ENCODE data around the gene CEP104.

CEP104 gene

DNA sequence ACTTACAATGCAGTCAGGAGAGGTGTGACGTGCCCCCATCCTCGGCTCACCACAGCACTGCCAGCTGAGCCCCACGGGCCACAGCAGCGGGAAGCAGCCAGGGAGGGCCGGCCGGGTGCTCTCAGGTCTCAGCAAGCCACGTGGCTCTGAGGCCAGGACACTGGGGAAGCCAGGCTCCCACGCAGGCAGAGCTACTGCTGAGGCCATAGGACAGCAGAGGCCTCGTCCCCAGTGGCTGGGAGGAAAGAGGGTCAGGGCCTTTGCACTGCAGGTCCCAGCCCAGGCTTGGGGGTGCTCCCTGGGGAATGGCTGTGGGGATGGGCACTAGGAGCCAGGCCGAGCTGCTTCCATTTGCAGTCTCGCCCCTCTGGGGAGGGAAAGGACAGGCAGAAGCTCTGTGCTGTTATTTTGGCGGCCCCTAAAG lies 66.5 kb downstream of the CEP104 start:
- Mint-ChIP-seq H3K36me3 (peaks cover 28% of the 10 kb centered on the region), H3K27ac (no peak overlapping the region), H3K4me1 (peaks cover 42% of the 10 kb centered on the region), H3K9me3 (no peaks in the 10 kb centered on the region), H3K4me3 (no peak overlapping the region), H3K27me3 (no peaks in the 10 kb centered on the region)
- no peak for ATAC-seq

DNA sequence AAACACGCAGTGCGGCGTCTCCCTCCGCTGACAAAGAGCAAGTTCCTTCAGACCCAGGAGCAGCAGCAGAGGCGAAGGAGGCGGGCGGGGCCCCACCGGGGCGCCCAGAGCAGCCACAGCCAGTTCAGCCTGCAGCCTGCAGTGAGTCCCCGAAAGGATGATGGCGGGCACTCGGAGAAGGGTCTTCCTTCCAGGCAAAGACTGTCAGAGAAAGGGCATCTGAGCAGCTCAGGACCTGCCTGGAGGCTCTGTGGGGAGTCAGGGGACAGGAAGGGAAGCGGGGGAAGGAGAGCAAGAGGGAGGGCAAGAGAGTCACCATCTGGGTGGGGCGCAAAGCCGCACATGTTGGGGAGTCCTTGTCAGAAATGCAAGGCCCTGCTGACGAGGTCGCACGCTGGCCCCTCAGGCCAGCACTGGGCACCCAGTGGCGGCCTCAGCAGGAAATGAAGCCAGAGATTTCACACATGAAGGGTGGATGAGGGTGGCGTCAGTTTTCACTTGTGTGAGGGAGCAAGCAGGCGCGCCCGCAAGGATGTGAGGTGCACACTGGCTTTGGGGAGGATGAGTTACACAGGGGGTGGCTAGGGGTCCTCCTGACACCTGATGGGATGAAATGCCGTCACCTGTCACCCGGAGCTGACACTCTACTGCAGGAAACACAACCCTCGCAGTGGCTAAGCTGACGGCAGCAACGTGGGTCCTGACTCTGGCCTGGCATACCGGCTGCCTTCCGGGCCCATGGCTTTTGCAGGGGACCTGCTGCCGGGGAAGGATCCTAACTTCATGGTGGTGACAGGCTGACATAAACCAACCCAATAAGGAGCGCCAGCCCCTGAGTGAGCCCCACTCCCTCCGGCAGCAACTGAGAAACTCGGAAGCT lies 67.3 kb downstream of the CEP104 start:
- H3K9me3 Mint-ChIP-seq = no peaks in the 10 kb centered on the region

DNA sequence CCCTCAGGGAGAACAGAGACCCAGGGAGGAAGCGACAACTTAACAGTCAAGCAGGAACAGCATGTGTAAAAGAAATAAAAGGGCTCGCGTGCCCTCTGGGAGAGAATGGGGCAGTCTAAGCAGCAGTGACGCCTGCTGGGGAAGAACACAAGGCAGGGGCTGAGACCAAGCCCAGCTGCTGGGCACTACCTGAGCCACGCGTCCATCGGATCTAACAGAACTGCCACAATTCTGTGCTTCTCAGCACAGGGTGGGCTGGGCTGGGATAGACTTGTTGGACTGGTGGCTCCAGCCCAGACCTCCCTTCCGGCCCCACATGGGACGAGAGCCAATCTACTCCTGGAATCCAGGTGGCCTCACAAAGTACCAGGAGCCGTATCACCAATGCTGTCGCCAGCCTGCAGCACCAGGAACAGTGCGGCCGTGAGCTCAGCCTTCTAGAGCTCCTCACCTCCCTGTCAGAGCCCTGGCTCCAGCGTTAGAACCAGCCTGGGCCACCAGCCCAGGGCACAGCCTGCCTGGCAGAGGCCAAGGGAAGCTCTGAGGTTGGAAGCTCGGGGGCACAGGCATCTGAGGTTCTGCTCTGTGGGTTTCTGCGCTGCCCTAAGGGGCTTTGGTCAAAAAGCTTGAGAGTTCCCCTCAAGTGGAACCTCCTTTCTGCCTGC lies 68.1 kb downstream of the CEP104 start:
- no peak for ATAC-seq
- H3K27ac Mint-ChIP-seq = peak overlapping the region; percentile 74

More for the DNA sequence above, 67.3 kb downstream of the CEP104 start:
- no peak for ATAC-seq
- Mint-ChIP-seq H3K27me3 (no peaks in the 10 kb centered on the region), H3K36me3 (peaks cover 35% of the 10 kb centered on the region), H3K4me1 (peaks cover 42% of the 10 kb centered on the region), H3K27ac (no peak overlapping the region), H3K4me3 (no peak overlapping the region)

DNA sequence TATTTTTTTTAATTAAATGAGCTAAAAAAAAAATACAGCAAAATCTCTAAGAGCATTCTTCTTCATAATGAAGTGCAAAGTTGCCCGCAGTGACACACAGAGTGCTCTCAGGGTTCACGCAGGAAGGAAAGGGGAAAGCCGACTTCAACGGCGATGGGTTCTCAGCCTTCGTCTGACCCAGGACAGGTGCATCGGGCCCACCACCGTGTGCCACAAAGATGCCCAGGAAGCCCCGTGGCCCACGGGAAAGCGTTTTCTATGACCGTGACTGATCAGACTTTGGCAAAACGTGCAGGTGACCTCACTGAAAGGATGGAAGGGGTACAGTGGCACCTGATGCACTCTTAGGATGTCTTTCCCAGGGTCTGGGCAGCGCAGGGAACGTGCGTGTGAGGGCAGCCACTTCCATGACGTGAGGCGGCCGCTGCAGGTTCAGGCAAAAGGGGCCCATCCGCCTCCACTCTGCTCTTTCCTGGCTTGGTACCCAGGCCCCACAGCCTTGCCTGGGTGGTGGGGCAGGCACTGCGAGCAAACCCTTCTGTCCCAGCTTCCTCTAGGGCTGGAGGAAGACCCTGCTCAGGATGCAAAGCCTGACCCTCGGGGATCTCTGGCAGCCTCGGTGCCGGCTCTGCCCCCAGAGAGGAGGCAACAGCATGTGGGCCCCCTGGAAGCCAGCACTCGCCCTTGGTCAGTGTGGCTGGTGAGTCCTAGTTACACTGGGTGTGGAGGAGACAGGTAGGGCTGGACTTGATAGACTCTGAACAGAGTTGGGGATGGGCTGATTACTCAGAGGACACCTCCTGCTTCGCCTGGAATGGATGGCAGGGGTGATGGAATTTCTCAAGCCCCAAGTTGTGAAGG lies 69.0 kb downstream of the CEP104 start:
- H3K9me3 Mint-ChIP-seq = no peaks in the 10 kb centered on the region
- H3K4me3 Mint-ChIP-seq = no peak overlapping the region
- no peaks in the 10 kb centered on the region for H3K27me3 Mint-ChIP-seq
- H3K4me1 Mint-ChIP-seq = peaks cover 29% of the 10 kb centered on the region
- peak overlapping the region; percentile 74 for H3K27ac Mint-ChIP-seq
- peak; percentile 9 for ATAC-seq
- peaks cover 46% of the 10 kb centered on the region for H3K36me3 Mint-ChIP-seq

More for the DNA sequence above, 68.1 kb downstream of the CEP104 start:
- no peak overlapping the region for H3K4me3 Mint-ChIP-seq
- peaks cover 43% of the 10 kb centered on the region for H3K36me3 Mint-ChIP-seq
- H3K27me3 Mint-ChIP-seq = no peaks in the 10 kb centered on the region
- no peaks in the 10 kb centered on the region for H3K9me3 Mint-ChIP-seq
- peaks cover 39% of the 10 kb centered on the region for H3K4me1 Mint-ChIP-seq

DNA sequence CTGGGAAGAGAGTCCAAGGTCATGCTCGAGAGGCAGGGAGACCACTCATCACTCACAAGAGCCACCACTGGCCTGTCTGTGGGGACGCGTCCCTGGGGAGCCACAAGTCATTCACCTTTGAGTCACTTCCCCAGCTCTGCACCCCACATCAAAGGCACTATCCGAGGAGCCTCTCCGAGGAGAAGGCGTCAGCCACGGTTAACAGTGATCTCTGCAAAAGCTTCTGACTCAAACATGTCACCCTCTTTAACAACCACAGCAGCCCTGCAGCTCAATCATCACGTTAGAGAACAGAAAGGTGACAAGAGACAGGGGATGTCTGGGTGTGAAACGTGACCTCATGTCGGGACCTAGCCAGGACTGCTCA lies 69.7 kb downstream of the CEP104 start:
- Mint-ChIP-seq H3K36me3 (peaks cover 52% of the 10 kb centered on the region), H3K27ac (peak overlapping the region; percentile 74), H3K4me3 (no peak overlapping the region), H3K27me3 (no peaks in the 10 kb centered on the region), H3K4me1 (peaks cover 26% of the 10 kb centered on the region), H3K9me3 (no peaks in the 10 kb centered on the region)
- ATAC-seq = peak; percentile 84

DNA sequence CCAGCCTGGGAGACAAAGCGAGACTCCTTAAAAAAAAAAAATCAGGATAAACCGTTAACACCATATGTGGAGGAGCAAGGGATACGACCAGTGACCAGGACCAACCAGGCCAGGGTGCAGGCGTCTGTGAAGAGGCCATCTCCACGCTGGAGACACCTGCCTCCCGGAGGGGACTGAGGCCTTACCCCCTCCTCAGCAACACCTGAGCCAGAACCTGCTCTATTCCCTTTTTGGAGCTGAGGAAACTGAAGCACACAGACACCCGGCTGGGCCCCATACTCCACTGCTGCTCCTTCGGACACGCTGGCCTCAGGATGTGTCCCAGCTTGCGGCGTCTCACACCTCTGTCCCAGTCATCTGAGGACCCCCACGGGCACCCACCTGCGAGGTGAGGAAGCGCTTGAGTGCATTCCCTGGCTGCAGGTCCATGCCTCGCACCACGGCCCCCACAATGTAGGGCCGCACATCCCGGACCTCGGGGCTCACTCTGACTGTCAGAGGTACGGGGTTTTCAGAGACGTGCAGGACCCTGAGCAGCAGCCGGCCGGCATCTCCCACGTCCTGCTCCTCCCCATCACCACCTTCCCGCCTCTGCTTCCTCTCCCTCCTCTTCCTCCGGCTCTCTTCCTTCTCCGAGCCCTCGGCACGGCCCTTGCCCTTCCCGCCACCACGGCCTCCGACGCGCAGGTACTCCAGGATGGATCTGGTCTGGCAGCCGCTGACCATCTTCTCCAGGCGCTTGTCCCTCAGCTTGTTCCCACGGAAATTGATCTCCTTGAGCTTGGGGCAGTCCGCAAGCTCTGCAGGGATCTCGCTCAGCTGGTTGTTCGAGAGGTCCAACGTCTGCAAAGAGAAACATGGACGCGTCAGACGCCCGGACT lies 70.3 kb downstream of the CEP104 start:
- no peak overlapping the region for H3K4me3 Mint-ChIP-seq
- H3K9me3 Mint-ChIP-seq = no peaks in the 10 kb centered on the region
- H3K4me1 Mint-ChIP-seq = peaks cover 26% of the 10 kb centered on the region
- H3K27me3 Mint-ChIP-seq = no peaks in the 10 kb centered on the region
- no peak for ATAC-seq
- peak overlapping the region; percentile 74 for H3K27ac Mint-ChIP-seq
- H3K36me3 Mint-ChIP-seq = peaks cover 58% of the 10 kb centered on the region

DNA sequence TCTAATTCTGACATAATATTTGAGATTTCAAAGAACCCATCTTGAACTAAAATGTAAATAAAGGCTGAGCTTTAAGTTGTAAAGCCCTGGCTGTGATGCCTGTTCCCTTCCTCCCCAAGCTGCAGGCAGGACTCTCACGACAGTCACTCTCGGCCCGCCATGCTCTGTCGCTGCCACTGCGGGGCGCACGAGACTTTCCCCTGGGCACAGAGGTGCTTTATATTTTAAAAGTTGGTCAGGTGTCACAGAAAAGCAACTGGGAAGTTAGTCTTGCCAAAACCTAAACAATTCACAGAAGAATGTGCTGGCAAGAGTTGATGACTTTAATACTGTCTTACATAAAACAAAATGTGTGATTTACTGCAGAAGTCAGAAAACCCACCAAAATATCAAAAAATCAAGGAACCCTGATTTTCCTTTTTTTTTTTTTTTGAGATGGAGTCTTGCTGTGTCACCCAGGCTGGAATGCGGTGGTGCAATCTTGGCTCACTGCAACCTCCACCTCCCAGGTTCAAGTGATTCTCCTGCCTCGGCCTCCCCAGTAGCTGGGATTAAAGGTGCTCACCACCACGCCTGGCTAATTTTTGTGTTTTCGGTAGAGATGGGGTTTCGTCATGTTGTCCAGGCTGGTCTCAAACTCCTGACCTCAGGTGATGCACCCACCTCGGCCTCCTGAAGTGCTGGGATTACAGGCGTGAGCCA lies 71.4 kb downstream of the CEP104 start:
- no peak overlapping the region for H3K27ac Mint-ChIP-seq
- peaks cover 26% of the 10 kb centered on the region for H3K4me1 Mint-ChIP-seq
- peaks cover 69% of the 10 kb centered on the region for H3K36me3 Mint-ChIP-seq
- no peaks in the 10 kb centered on the region for H3K27me3 Mint-ChIP-seq
- ATAC-seq = no peak
- no peaks in the 10 kb centered on the region for H3K9me3 Mint-ChIP-seq
- H3K4me3 Mint-ChIP-seq = no peak overlapping the region

DNA sequence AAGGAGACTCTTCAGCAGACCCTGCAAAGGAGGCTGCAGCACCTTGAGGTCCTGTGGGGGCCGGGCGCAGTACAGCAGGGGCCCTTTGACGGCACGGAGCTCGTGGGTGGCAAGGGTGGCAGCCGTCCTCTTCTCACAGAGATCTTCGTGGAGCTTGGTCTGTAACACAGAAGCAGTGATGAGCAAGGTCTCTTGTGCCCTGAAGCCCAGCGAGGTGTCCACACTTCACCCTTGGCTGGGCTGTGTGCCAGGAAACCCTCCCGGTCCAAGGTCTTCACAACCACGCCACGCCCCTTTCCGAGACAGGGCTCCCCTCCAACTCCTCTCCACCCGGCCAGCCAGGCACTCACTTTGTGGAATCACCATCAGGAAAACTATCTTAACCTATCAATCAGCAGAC lies 72.0 kb downstream of the CEP104 start:
- ATAC-seq = no peak
- H3K4me3 Mint-ChIP-seq = no peak overlapping the region

DNA sequence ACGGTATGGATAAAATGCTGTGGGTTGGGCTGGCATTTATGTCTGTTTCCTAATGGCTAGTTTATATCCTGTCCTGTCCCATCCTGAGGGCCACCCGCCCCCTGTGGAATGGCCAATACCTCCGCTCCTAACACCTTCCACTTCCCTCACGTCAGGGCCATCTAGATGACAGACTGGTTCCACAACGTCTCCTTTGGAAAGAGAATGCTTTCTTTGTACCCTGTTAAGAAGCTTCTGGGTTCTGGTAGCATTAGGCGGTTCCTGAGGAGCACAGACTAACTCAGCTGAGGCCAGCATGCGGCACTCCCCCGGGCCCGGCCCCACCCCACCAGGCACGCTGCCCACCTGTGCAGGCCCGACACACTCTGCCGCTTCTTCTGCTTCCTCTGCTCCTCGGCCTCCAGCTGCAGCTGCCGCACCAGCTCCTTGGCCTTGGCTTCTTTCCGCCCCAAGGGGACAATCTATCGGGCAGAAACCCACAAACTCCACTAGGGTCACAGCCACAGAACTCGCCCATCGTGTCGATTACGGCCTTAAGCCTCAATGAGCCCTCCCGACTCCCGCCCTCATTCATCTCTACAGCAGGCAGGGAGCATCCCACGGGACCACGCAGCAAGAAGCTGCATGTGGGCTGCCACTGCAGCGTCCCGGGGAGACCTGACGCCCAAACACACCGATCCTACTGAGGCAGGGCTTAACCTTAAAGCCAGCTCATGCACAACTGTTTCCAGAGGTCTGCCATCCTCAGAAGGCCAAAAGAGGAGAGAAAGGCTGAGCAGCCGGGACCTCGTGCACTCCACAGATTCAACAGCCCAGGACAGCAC lies 73.1 kb downstream of the CEP104 start:
- Mint-ChIP-seq H3K4me1 (peaks cover 20% of the 10 kb centered on the region), H3K36me3 (peaks cover 85% of the 10 kb centered on the region), H3K27ac (no peak overlapping the region), H3K9me3 (no peaks in the 10 kb centered on the region), H3K4me3 (no peak overlapping the region), H3K27me3 (no peaks in the 10 kb centered on the region)
- ATAC-seq = no peak

More for the DNA sequence above, 72.0 kb downstream of the CEP104 start:
- H3K27ac Mint-ChIP-seq = no peak overlapping the region
- peaks cover 26% of the 10 kb centered on the region for H3K4me1 Mint-ChIP-seq
- no peaks in the 10 kb centered on the region for H3K27me3 Mint-ChIP-seq
- no peaks in the 10 kb centered on the region for H3K9me3 Mint-ChIP-seq
- peaks cover 75% of the 10 kb centered on the region for H3K36me3 Mint-ChIP-seq

DNA sequence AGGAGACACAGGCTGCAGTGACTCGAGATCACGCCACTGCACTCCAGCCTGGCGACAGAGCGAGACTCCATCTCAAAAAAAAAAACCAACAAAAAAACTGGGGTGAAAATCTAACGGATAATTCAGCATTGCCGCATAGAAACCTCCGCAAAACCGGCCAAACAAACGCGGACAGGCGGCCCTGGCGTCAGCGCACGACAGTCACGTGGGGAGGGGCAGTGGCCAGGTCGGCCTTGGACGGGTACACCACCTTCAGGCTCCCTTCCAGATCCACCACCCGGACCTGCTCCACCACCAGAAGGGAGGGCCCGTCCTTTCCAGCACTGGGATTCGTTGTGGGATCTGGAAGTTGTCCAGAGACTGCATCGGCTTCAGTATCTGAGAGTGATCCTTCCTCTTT lies 76.1 kb downstream of the CEP104 start:
- H3K36me3 Mint-ChIP-seq = peaks cover 59% of the 10 kb centered on the region
- H3K27me3 Mint-ChIP-seq = no peaks in the 10 kb centered on the region
- H3K4me1 Mint-ChIP-seq = peaks cover 6% of the 10 kb centered on the region

DNA sequence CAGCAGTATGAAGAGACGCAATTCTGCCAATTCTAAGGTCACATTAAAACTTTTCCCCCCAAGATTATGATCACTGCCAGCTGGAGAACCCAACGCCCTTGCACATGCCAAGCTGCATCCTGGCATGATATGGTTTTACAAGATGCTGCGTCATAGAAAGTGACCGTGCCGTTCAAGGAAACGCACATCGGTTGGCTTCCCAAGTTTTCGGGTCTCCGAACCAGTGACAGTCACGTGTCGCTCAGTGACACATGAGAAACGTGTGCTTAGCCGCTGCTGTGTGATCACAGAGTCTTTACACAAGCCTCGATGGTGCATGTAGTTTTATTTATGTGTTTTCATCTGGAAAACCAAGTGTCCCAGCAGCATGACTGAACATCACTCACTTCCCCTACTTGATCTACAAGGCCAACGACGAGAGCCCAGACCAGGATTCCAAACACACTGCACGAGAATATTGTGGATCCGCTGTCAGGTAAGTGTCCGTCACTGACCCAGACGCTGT lies 77.0 kb downstream of the CEP104 start:
- Mint-ChIP-seq H3K36me3 (peaks cover 52% of the 10 kb centered on the region), H3K9me3 (no peaks in the 10 kb centered on the region), H3K27me3 (no peaks in the 10 kb centered on the region), H3K27ac (no peak overlapping the region), H3K4me1 (peaks cover 16% of the 10 kb centered on the region), H3K4me3 (no peak overlapping the region)
- no peak for ATAC-seq

More for the DNA sequence above, 76.1 kb downstream of the CEP104 start:
- H3K27ac Mint-ChIP-seq = no peak overlapping the region
- H3K4me3 Mint-ChIP-seq = no peak overlapping the region
- ATAC-seq = no peak
- H3K9me3 Mint-ChIP-seq = no peaks in the 10 kb centered on the region

DNA sequence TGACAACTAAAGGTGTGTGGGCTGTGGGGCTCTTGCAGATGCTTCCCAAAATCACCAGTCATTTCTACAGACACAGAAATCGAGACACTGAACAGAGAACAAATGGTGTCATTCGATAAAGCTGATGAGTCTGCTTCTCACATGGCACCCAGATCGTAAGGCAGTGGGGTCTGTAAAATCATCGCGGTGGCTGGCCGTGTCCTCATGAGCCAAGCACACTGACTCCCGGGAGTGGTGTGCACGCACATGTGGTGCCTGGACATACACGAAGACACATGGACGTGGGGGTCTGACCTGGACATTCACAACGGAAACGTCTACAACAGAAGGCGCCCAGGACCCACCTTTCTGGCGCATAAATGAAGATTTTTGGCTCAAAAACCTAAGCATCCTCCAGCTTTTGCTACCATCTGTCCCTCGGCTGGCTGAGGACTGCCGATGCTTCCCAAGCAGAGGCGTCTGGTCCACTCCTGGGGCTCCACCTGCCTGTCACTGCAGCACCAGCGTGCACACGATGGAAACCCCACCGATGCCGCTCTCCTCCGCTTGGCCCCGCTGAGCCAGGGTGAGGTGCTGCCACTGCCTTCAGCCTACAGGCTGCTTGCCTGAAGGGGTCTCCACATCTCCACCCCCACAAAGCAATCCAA lies 77.6 kb downstream of the CEP104 start:
- no peak for ATAC-seq
- H3K36me3 Mint-ChIP-seq = peaks cover 47% of the 10 kb centered on the region
- H3K27ac Mint-ChIP-seq = no peak overlapping the region
- H3K4me1 Mint-ChIP-seq = peaks cover 17% of the 10 kb centered on the region
- H3K27me3 Mint-ChIP-seq = no peaks in the 10 kb centered on the region
- no peak overlapping the region for H3K4me3 Mint-ChIP-seq
- no peaks in the 10 kb centered on the region for H3K9me3 Mint-ChIP-seq

Measured in stimulated activated memory B cell treated with anti-CD40 and anti-IgM and Interleukin-4, amounts not matched to agents 10 μg/mL and 1 μg/mL and 100 μg/mL, for 72 hours (primary cell).